Upper lobe of right lung (tissue), 1 donor: Measurements from ENCODE around the gene TBC1D17. TPM values are rescaled to one million over a fixed set of nuclear protein-coding genes. Genes with fewer than 3 reads are reported as not detected.
A peak's percentile ranks its signal among the peaks of the same experiment; 100 is the strongest.

Source experiments
- ATAC-seq: fragments of 200-7000 bp; cut with Tn5 transposase; one replicate; pipeline ENCODE4 v1.9.1; 2020; ENCODE audit warnings: mild to moderate bottlenecking, moderate library complexity
- DNase-seq: peaks from one replicate; pipeline ENCODE4 v3.0.0-alpha.2; 2020
- H3K27ac ChIP-seq: fragments of 200-600 bp; one replicate; pipeline ENCODE4 v1.8.0; 2022
- H3K27me3 ChIP-seq: fragments of 200-600 bp; one replicate; pipeline ENCODE4 v1.8.0; 2022; ENCODE audit warnings: mild to moderate bottlenecking
- H3K36me3 ChIP-seq: fragments of 200-600 bp; one replicate; pipeline ENCODE4 v1.8.0; 2022
- H3K4me1 ChIP-seq: fragments of 200-600 bp; one replicate; pipeline ENCODE4 v1.8.0; 2022
- H3K4me3 ChIP-seq: fragments of 200-600 bp; one replicate; pipeline ENCODE4 v1.8.0; 2022; ENCODE audit warnings: mild to moderate bottlenecking
- H3K9me3 ChIP-seq: fragments of 200-600 bp; one replicate; pipeline ENCODE4 v1.8.0; 2022
- intact Hi-C: fragments of 100-400 bp; cut with DNase I; formaldehyde crosslinking; loops from one replicate; pipeline ENCODE4 v1.11.0; 2022
- total RNA-seq: library from RNA; stranded (reverse); fragmentation: NEBNext Ultra II Directional; extraction: Animal tissue kit (Norgen Biotek cat#: 25700); gene quantifications from one replicate; pipeline ENCODE4 v1.2.1, GENCODE V29; 2021
- TF ChIP-seq, protein P1 (sequence below): fragments of 200-600 bp; IDR thresholded peaks from one replicate; pipeline ENCODE4 v1.8.0; 2022; ENCODE audit warnings: antibody characterized with exemption
- donor health status: DM: no; HTN: yes; CAD: no; lungs with severe emphysema.

TBC1D17 gene
- total RNA-seq, 1 donor from 2014 or later: 57.1 TPM

DNA sequence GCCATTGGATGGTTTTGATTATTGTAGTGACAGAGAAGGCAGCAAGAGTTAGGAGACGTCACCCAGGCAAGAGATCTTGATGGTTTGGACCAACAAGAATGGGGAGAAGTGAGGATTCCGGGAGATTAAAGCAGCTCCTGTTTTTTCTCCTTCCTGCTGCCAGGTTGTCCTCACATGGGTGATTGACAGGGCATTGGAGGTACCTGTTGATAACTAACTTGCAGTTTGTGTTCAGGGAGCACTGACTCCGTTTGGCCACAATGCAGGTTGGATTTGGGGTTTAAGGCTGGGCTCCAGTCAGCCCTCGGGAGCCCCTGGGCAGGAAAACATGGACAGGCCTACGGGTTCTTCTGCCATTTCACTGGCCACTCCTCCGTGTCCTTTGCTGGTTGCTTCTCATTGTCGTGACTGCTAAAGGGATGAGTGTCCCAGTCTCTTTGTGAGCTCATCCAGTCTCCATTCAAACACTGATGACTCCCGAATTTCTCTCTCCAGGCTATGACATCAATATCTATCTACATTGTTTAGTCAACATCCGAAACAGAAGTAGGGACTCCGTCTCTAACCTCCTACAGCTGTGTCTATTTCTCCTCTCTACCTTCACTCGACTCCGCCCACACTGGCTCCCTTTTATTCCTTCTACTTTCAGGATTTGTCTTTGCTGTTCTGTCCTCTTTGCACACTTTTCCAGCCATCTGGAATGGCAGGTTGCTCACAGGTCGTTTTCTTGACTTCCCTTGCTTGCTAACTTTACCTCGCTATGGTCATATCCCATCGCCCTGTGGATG is 27.9 kb upstream of the TBC1D17 start:
- H3K9me3 ChIP-seq: peaks cover 4% of the 10 kb centered on the region
- peaks cover 27% of the 10 kb centered on the region for H3K4me1 ChIP-seq
- DNase-seq (no peak), ATAC-seq (no peak)
- H3K4me3 ChIP-seq: peak overlapping the region; percentile 96
- TF ChIP-seq, protein P1, sequence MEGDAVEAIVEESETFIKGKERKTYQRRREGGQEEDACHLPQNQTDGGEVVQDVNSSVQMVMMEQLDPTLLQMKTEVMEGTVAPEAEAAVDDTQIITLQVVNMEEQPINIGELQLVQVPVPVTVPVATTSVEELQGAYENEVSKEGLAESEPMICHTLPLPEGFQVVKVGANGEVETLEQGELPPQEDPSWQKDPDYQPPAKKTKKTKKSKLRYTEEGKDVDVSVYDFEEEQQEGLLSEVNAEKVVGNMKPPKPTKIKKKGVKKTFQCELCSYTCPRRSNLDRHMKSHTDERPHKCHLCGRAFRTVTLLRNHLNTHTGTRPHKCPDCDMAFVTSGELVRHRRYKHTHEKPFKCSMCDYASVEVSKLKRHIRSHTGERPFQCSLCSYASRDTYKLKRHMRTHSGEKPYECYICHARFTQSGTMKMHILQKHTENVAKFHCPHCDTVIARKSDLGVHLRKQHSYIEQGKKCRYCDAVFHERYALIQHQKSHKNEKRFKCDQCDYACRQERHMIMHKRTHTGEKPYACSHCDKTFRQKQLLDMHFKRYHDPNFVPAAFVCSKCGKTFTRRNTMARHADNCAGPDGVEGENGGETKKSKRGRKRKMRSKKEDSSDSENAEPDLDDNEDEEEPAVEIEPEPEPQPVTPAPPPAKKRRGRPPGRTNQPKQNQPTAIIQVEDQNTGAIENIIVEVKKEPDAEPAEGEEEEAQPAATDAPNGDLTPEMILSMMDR: no peak
- H3K27me3 ChIP-seq: no peaks in the 10 kb centered on the region
- peak overlapping the region; percentile 99 for H3K27ac ChIP-seq
- intact Hi-C loops: no loop called here
- H3K36me3 ChIP-seq: peaks cover 3% of the 10 kb centered on the region

DNA sequence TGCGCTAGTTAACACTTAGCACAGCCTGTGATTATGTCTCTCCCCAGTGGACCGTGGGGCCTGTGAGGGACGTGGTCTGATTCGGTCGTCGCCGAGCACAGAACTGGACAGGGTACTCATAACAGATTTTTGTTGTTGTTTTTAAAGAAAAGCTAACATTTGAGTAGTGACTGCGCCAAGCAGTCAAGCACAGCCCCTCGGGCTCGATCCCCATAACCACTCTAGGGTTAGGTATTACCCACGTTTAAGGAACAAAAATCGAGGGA is 27.3 kb upstream of the TBC1D17 start:
- Histone ChIP-seq H3K4me1 (peaks cover 27% of the 10 kb centered on the region), H3K27me3 (no peaks in the 10 kb centered on the region), H3K9me3 (peaks cover 4% of the 10 kb centered on the region), H3K36me3 (peaks cover 9% of the 10 kb centered on the region), H3K4me3 (peak overlapping the region; percentile 96), H3K27ac (peak overlapping the region; percentile 99)
- intact Hi-C loops: no loop called here
- DNase-seq (no peak), ATAC-seq (no peak)
- TF ChIP-seq, protein P1: no peak

DNA sequence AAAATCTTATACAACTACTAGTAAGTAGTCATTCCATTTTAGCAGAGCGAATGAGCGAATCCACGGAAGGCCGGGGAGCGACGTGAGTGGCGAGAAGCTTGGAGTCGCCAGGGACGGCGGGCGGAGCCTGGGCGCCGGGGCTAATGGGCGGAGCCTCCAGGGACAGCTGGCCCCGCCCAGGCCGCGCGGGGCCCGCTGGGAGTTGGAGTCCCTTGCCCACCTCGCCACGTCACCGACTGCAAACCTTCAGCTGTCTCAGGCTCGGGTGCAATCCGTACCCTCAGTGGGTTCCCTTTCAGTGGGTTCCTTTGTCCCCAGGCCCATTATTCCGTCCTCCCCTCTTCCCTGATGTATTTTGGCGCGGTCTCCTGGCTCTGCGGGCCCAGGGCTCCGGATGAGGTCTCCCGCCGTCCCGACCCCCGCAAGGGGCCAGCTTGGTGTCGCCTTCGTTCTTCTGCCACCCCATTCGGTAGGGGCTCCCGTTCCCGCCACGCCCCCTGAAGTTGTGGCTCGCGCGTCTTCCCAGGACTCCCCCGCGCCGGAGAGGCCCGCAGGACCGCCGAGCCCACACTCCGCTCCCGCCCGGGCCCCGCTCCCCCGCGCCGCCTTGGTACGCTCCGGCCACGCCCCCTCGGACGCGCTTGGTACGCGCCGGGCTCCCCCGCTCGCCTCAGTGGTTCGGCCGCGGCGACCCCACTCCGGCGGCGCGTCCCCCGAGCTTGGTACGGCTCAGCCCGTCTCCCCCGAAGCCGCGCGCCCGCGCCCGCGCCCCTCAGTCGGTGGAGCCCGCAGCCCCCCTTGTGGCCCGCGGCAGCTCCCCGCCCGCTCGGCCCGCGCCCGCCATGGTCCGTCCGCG is 26.8 kb upstream of the TBC1D17 start, which contains the start of gene PTOV1:
TSS of gene PTOV1 (plus strand) at position 673 of the 856 bp plus-strand sequence.
- H3K36me3 ChIP-seq: peaks cover 12% of the 10 kb centered on the region
- H3K4me3 ChIP-seq: peak within 1 kb of the TSS; percentile 96
- H3K27me3 ChIP-seq: no peaks in the 10 kb centered on the region
- DNase-seq: peak; percentile 95
- ATAC-seq: peak; percentile 95
- H3K9me3 ChIP-seq: peaks cover 4% of the 10 kb centered on the region
- H3K4me1 ChIP-seq: peaks cover 27% of the 10 kb centered on the region
- peak within 1 kb of the TSS; percentile 99 for H3K27ac ChIP-seq
- intact Hi-C loops: no loop called here
- TF ChIP-seq, protein P1: no peak

DNA sequence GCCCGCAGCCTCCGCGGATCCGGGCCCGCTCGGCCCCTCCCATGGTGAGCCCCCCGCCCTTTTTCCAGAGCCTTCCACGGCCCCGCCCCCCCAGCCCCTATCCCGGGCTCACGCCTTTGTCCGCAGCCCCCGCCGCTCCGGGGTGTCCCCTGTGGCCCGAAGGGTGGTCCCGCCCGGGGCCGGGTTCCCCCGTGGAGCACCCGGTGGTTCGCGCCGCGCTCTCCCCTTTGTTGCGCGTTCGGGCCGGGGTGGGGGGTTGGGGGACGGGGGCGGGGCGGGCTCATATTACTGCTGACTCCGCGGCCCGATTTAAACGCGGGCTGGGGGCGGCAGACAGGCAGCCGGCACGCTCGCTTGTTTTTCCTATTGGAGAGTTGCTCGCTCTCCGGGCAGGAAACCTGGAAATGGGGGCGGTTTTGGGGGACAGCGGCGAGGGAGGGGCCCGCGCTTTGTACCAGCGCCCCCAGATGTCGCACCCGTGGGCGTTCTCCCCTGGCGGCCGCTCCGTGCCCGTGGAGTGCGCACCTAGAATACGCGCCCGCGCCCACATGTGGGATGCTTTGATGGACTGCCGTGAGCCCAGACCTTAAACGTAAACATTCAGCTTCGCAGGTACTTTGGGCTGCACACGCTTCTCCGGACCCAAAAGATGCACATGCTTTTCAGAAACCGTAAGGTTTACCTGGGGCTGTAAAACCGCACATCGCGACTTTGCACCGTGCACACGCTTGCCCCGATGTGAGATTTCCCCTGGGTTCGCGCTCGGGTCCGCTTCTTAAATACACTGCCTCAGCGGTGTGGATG is 25.8 kb upstream of the TBC1D17 start:
- DNase-seq (no peak), ATAC-seq (no peak)
- intact Hi-C loops: no loop called here
- peaks cover 12% of the 10 kb centered on the region for H3K36me3 ChIP-seq
- no peaks in the 10 kb centered on the region for H3K27me3 ChIP-seq
- H3K4me3 ChIP-seq: peak overlapping the region; percentile 96
- peaks cover 4% of the 10 kb centered on the region for H3K9me3 ChIP-seq
- H3K4me1 ChIP-seq: peaks cover 27% of the 10 kb centered on the region
- TF ChIP-seq, protein P1: no peak
- peak overlapping the region; percentile 99 for H3K27ac ChIP-seq

DNA sequence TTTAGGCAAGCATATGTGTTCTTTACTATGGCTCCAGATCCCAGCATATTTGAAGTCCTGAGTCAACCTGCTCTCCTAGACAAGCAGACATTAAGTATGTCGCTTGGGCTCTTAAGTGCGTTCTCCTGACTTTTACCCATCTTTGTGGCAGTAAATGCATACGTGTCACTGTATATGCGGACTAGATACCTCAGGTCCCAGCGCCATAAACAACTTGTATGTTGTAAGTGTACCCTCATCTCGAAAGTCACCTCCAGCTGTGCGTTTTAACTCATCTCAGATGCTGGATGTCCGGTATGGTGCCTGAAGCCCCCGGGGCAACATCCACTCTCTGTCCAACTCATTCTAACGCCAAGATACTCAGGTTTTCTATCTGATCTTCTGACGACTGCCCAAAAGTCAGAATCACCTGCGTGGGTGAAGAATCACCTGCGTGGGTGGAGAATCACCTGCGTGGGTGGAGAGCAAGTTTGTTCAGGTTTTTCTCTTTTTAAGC is 24.8 kb upstream of the TBC1D17 start:
- H3K36me3 ChIP-seq: peaks cover 22% of the 10 kb centered on the region
- H3K9me3 ChIP-seq: peaks cover 4% of the 10 kb centered on the region
- H3K27ac ChIP-seq: no peak overlapping the region
- DNase-seq: no peak
- intact Hi-C loops: no loop called here
- TF ChIP-seq, protein P1: no peak
- peaks cover 27% of the 10 kb centered on the region for H3K4me1 ChIP-seq
- ATAC-seq: no peak
- H3K27me3 ChIP-seq: no peaks in the 10 kb centered on the region
- H3K4me3 ChIP-seq: peak overlapping the region; percentile 96
